HG03469 (cell line): ENCODE results near the gene TTI1.

Source experiments
- ATAC-seq: cut with Tn5 transposase; IDR thresholded peaks from one replicate; pipeline ENCODE4 v1.9.1; 2021; ENCODE audit warnings: mild to moderate bottlenecking, moderate library complexity, moderate number of reproducible peaks; ENCODE audit not compliant: unreplicated experiment

Gene TTI1

GRCh38 chr20:37989601-37990295 is 43.5 kb downstream of the TTI1 start:
- ATAC-seq: no peak

- no peak for ATAC-seq
Measured at GRCh38 chr20:37988306-37988954, 44.8 kb downstream of the TTI1 start.

DNA sequence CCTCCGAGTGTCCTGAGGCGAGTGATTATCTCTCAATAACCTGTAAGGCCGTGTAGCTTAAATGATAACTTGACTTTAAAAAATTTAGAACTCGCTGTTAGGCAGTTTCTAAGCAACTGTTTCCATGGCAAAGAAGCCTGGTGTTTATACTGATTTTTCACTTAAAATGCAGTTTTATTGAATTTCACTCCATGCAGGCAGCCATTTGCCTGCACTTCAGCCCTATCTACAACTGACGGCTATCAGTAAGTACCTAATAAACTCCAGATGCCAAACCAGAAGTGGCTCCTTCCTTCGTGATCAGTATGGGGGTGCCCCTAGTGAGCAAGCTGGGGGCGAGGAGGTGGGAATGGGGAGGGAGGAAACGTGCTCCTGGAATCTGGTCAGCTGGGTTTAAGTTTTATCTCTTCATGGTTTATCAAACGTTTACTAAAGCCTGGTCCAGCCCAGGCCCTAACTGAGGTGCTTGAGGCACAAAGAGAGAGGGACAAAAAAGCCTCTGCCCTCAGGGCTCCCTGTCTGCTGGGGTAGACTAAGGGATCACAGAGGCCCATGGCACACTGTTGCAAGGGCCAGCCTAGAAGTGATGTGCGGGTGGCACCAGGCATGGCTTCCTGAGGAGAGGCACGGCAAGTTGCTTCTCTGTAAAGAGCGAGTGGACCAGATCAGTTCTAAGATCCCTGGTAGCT is 45.5 kb downstream of the TTI1 start:
- no peak for ATAC-seq

- ATAC-seq: no peak
Measured at GRCh38 chr20:37986873-37987601, 46.2 kb downstream of the TTI1 start.

GRCh38 chr20:37986044-37986858 is 47.0 kb downstream of the TTI1 start:
- ATAC-seq: no peak

DNA sequence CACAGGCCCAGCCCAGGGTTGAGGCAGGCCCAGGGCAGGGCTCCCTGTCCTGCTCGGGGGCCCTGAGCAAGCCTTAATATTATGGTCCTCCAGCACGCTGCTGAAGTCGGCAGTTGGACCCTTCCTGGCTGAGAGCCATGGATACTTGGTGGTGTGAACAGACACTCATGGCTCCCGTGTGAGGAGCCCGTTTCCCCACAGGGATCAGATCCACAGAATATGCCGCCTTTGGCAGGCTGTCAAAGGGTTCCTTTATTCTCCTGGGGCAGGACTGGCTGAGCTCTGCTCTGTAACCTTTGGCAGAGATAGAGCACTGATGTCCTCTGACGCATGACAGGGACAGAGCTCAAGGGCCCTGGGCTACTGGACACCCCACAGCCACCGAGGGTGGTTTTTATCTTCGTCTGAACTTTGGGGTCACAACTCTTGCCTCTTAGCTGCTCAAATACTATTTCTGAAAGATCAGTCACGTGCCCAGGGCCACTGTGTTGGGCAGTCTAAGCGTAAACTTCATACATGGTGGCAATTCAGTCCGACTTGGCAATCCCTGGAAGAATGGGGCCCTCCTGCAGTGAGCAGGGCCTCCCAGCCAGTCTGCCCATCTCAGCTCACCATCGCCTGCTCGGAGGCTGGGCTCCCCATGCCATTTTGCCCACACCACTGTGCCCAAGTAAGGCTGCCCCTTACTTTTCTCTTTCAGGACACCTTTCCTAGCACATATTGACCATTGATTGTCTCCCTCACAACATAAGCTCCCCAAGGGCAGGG is 49.1 kb downstream of the TTI1 start:
- ATAC-seq: no peak

DNA sequence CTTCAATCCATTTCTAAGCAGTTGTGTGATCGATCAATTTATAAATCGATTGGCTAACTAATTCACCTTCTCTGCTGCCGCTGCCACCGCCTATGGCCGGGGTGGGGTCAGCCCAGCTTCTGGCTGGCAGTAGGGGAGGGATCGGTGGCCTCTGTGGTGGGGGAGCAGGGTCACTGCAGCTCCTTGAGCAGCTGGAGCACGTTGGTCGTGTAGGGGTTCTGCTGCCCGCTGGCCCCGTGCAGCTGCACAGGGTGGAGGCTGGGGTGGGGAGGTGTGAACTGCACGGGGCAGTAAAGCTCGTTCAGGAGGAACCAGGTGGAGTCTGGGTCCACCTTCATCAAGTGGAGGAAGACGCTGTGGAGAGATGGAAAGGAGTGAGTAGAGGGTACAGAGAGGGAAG is 50.0 kb downstream of the TTI1 start:
- ATAC-seq: no peak

- no peak for ATAC-seq
Measured at GRCh38 chr20:37981568-37981967, 51.7 kb downstream of the TTI1 start.

- ATAC-seq: no peak
Measured at GRCh38 chr20:37980876-37981275, 52.4 kb downstream of the TTI1 start.

- ATAC-seq: no peak
Measured at GRCh38 chr20:37980383-37980782, 52.9 kb downstream of the TTI1 start.

DNA sequence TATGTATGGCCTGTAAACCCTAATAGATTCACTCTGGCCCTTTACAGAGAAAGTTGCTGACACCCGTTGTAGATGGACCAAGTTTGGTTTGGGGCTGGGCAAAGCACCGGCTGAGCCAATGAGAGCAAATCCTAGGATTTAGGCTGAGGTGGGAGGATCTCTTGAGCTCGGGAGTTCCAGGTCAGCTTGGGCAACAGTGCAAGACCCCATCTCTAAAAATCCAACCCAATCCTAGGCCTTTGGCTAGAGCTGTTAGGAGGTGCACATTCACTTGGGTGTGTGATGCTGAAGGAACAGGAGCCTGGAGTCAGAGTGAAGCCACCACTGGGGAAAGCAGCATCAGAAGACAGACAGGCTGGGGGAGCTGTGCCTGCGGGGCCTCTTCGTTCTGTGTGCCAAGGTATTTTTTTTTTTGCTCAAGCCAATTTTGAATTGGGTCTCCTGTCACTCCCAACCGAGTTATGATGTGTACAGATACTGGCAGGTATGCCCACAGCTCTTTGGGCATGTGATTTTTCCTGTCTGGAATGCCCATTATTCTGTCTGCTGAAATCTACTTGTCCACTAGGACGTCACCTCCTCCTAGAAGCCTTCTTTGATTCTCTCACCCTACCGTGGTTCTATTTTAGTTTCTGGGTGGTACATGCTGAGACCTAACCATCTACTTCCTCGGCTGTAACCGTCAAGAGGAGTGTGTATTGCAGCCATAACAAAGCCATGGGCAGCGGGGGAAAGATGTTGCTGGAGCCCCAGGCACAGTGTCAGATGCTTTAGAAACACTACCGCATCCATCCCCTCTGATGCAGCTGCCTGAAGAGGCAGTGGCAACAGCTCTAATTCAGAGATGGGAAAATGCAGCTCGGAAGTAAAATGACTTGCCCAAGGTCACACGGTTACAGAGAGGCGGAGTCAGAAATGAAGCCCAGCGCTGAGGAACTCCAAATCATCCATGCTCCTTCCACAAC is 54.0 kb downstream of the TTI1 start:
- ATAC-seq: no peak

- no peak for ATAC-seq
Measured at GRCh38 chr20:37977786-37978185, 55.5 kb downstream of the TTI1 start.

DNA sequence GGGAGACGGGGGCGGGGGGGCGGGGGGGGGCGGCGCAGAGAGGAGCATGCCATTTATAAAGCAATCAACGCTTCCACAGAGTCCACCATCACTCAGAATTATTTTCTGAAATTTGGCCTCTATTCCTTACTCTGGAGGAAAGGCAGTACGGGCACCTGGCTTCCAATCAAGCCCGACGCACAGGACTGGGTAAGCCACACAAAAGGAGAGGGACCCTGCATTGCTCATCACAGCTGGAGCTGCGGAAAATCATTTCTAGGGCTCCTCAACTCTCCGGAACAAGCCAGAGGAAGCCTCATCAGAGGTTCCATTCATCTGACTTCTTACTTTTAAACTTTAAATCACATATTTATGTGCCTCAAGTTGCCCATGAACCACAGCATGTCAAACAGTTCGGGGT is 55.9 kb downstream of the TTI1 start:
- no peak for ATAC-seq

DNA sequence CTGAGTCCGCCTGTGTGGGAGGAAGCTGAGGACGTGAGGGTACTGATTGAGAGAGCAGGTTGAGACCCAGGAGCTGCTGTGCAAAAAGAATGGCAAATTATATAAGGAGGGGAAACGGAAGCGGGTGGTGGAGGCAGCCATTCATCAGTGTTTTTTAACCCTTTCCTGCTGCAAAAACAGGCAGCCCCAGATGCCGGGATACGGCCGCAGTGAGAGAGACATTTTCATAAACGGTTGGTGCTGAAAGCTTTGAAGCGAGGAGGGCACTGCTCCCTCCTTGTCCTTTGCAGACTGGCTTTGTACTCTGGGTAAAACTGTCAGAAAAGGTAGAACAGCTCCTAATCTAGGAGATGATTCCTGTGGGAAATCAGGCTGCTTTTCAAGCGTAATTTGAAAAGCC is 56.4 kb downstream of the TTI1 start:
- no peak for ATAC-seq

GRCh38 chr20:37973059-37973910 is 60.0 kb downstream of the TTI1 start:
- ATAC-seq: no peak

DNA sequence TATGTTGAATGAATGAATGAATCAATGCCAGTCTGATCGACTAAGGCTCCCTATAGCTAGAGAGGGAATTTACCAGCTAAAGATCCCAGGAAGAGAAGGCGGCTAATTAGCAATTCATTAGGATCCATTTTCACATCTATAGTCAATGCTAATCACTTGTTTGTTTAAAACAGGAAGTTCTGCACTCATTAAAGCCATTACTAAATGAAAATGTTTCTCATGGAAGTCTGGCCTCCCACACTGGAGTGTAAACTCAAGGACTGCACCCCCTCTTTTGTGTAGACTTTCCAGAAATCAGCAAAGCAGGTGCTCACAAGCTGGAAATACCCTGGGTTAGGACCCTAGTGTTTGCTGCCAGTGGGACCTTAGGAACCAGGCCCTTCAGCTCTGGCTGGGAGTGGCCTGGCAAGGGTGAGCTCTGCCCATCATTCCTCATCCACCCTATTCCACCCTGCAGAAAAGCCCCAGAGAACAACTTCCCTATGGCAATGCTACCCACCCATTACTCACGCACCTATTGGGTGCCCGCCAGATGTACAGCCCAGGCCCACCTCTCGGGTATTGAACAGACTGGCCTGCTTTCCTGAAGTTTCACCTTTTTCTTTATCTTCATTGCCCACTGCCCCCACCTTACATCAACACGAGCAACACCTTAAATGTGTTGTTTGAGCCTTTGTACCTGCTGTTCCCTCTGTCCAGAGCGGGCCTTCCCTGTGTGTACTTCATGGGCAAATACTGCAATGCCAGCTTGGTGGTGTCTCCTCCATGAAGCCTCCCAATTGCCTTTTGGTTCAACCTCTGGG is 60.8 kb downstream of the TTI1 start:
- ATAC-seq: no peak

GRCh38 chr20:37971561-37972127 is 61.6 kb downstream of the TTI1 start:
- no peak for ATAC-seq
